ENCODE measurements around the gene LTBR. TPM values are rescaled to one million over a fixed set of nuclear protein-coding genes. Genes with fewer than 3 reads are reported as not detected.

Gene LTBR
- total RNA-seq, 1 donor from 2014 or later: not detected

- Histone ChIP-seq H3F3A (ENCODE audit: low read depth) (no peaks in the 10 kb centered on the region), H3K4me1 (peaks cover 3% of the 10 kb centered on the region), H4K20me1 (ENCODE audit: low read depth) (no peaks in the 10 kb centered on the region), H3K79me2 (ENCODE audit: low read depth) (no peaks in the 10 kb centered on the region), H3K9ac (no peak overlapping the region), H3K36me3 (no peaks in the 10 kb centered on the region), H3K4me3 (no peak overlapping the region), H3K9me3 (ENCODE audit: low read depth) (no peaks in the 10 kb centered on the region), H2AFZ (replicated peaks) (no peak overlapping the region), H3K4me2 (no peak overlapping the region), H3K27me3 (no peaks in the 10 kb centered on the region), H3K27ac (no peak overlapping the region)
- no peaks in the 10 kb centered on the region for H3K9me3 Mint-ChIP-seq
- DNase-seq (ENCODE audit: low spot score): no peak
- TF ChIP-seq EZH2phosphoT487 (IDR thresholded peaks at IDR 0.05): no peak
- TF ChIP-seq, protein P1, sequence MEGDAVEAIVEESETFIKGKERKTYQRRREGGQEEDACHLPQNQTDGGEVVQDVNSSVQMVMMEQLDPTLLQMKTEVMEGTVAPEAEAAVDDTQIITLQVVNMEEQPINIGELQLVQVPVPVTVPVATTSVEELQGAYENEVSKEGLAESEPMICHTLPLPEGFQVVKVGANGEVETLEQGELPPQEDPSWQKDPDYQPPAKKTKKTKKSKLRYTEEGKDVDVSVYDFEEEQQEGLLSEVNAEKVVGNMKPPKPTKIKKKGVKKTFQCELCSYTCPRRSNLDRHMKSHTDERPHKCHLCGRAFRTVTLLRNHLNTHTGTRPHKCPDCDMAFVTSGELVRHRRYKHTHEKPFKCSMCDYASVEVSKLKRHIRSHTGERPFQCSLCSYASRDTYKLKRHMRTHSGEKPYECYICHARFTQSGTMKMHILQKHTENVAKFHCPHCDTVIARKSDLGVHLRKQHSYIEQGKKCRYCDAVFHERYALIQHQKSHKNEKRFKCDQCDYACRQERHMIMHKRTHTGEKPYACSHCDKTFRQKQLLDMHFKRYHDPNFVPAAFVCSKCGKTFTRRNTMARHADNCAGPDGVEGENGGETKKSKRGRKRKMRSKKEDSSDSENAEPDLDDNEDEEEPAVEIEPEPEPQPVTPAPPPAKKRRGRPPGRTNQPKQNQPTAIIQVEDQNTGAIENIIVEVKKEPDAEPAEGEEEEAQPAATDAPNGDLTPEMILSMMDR (IDR thresholded peaks at IDR 0.05): no peak
- no peak for TF ChIP-seq EZH2 (IDR thresholded peaks at IDR 0.05)
- no peaks in the 10 kb centered on the region for H3K27me3 Mint-ChIP-seq (ENCODE audit: insufficient read depth, low read depth)
- no peak overlapping the region for H3K27ac Mint-ChIP-seq
- no peaks in the 10 kb centered on the region for H3K36me3 Mint-ChIP-seq
- peaks cover 12% of the 10 kb centered on the region for H3K4me1 Mint-ChIP-seq
- H3K4me3 Mint-ChIP-seq: no peak overlapping the region
Observed at GRCh38 chr12:6434205-6435140, 50.5 kb downstream of the LTBR start.

DNA sequence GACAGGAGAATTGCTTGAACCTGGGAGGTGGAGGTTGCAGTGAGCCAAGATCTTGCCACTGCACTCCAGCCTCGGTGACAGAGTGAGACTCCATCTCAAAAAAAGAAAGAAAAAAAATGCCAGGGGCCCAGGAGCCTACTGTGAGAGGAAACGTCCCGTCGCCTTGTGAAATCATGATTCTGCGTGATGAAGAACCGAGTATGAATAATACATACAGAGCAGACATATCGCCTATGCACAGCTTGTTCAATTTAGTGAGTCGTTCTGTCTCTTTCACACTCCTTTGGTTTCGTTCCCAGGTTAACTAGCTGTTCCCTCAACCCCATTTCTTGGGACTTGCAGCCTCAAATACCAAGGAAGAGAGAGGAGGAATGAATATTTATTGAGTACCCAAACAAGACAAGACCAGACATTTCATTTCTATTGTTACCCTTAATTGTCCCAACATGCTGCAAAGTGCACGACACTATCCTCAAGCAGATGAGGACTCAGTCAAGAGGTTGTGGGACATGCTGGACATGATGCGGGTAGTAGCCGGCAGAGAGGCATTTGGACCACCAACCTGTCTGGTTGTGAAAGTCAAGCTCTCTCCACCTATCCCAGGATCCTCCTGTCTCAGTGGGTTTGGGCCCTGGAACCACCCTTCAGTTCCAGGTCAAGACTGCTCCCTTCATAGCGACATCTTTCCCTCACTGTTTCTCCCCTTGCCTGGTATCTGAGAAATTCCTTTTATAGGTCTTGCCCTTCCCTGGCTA lies 52.2 kb downstream of the LTBR start:
- Histone ChIP-seq H3K79me2 (ENCODE audit: low read depth) (no peaks in the 10 kb centered on the region), H3K27ac (no peak overlapping the region), H2AFZ (replicated peaks) (no peak overlapping the region), H3K27me3 (no peaks in the 10 kb centered on the region), H3K4me2 (no peak overlapping the region), H3K9me3 (ENCODE audit: low read depth) (no peaks in the 10 kb centered on the region), H4K20me1 (ENCODE audit: low read depth) (no peaks in the 10 kb centered on the region), H3F3A (ENCODE audit: low read depth) (no peaks in the 10 kb centered on the region), H3K4me3 (no peak overlapping the region), H3K9ac (no peak overlapping the region), H3K36me3 (no peaks in the 10 kb centered on the region), H3K4me1 (no peaks in the 10 kb centered on the region)
- TF ChIP-seq EZH2 (IDR thresholded peaks at IDR 0.05): no peak
- TF ChIP-seq, protein P1 (IDR thresholded peaks at IDR 0.05): no peak
- no peak for TF ChIP-seq EZH2phosphoT487 (IDR thresholded peaks at IDR 0.05)
- Mint-ChIP-seq H3K4me3 (no peak overlapping the region), H3K9me3 (no peaks in the 10 kb centered on the region), H3K27me3 (ENCODE audit: insufficient read depth, low read depth) (no peaks in the 10 kb centered on the region), H3K4me1 (peaks cover 2% of the 10 kb centered on the region), H3K36me3 (no peaks in the 10 kb centered on the region), H3K27ac (peak overlapping the region; percentile 34)
- DNase-seq (ENCODE audit: low spot score): no peak

DNA sequence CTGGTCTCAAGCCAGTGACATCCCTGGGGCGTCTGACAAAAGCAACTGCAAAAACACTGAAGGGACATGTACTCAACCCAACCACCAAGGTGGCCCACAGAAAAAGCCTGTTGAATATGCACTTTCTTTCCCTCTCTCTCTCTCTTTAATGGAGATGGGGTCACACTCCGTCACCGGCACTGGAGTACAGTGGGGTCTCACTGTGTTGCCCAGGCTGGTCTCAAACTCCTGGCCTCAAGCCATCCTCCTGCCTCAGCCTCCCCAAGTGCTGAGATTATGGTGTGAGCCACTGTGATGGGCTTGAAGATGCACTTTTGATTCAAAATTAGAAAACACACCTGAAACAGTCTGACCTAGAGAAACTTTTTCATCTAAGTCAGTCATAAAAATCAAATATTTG lies 53.6 kb downstream of the LTBR start:
- Histone ChIP-seq H4K20me1 (ENCODE audit: low read depth) (no peaks in the 10 kb centered on the region), H3K27ac (no peak overlapping the region), H2AFZ (replicated peaks) (no peak overlapping the region), H3K36me3 (no peaks in the 10 kb centered on the region), H3K9ac (no peak overlapping the region), H3K4me1 (no peaks in the 10 kb centered on the region), H3K27me3 (no peaks in the 10 kb centered on the region), H3K4me2 (no peak overlapping the region), H3K4me3 (no peak overlapping the region), H3K9me3 (ENCODE audit: low read depth) (no peaks in the 10 kb centered on the region), H3F3A (ENCODE audit: low read depth) (no peaks in the 10 kb centered on the region), H3K79me2 (ENCODE audit: low read depth) (no peaks in the 10 kb centered on the region)
- Mint-ChIP-seq H3K27ac (no peak overlapping the region), H3K36me3 (no peaks in the 10 kb centered on the region), H3K27me3 (ENCODE audit: insufficient read depth, low read depth) (no peaks in the 10 kb centered on the region), H3K4me1 (no peaks in the 10 kb centered on the region), H3K4me3 (no peak overlapping the region), H3K9me3 (no peaks in the 10 kb centered on the region)
- TF ChIP-seq EZH2phosphoT487 (IDR thresholded peaks at IDR 0.05) (no peak), EZH2 (IDR thresholded peaks at IDR 0.05) (no peak)
- TF ChIP-seq, protein P1 (IDR thresholded peaks at IDR 0.05): no peak
- no peak for DNase-seq (ENCODE audit: low spot score)

Measured in neural progenitor cell (in vitro differentiated cells).